GM21528 (cell line): ENCODE data around the gene NKD1.

Experiments
- ATAC-seq: cut with Tn5 transposase; IDR thresholded peaks from one replicate; pipeline ENCODE4 v1.9.1; 2021; ENCODE audit warnings: mild to moderate bottlenecking, moderate library complexity; ENCODE audit not compliant: unreplicated experiment, low FRiP score

NKD1 gene

DNA sequence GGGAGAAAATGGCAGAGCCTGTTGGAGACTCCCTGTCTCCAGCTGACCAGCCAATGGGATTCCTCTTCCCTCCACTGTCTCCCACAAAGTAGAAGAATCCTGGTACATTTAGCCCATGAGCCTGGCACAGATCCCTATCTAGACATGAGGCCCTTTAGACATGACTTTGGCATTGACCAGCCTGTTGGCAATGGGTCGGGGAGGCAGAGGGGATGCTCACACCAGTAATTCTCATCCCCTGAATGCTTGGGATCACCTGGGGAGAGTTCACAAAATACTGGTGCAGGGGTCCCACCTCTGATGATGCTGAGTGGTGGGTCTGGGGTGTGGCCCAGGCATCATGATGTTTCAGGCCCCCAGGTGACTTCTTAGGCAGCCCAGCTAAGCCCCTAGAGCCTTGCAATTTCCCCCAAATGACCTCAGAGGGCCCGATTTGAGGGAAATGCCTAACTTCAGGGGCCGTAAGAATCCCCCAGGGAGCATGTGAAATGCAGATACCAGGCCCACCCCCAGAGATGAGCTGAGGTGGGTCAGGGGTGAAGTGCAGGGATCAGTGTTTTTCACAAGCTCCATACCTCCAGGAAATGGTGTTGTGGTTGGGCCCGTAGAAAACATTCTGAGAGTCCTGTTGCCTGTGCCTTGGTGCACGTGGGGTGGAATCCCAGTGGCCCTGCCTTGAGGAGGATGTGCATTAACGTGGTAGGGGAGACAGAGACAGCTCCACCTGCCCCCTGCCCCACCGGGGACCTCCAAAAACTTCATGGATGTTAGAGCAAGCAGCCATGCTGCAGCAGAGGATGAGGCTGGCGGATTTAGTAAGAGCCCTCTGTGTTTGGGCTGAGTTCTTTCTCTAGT, 90.8 kb downstream of the NKD1 start:
- no peak for ATAC-seq

DNA sequence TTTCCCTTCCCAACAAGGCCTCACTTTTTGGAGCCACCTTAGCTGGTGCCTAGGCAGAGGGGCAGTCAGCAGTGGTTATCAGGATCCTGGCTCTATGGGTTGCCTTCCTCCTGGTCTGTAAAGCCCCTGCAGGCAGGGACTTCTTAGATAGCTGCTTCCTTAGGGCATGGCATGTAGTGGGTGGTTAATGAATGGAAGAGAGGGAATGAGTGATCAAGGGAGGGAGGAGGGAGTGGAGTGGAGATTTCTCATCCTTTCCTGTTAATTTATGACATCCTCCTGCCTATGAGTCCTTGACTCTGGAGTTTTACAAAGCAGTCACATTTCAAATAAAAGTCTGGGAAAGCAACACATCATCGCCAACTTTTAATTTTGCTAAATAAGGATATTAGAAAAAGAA, 92.2 kb downstream of the NKD1 start:
- ATAC-seq, result no peak

GRCh38 chr16:50640919-50641817, 93.0 kb downstream of the NKD1 start:
- ATAC-seq, result no peak

- ATAC-seq, result no peak
Measured at GRCh38 chr16:50641818-50642187, 93.6 kb downstream of the NKD1 start.

DNA sequence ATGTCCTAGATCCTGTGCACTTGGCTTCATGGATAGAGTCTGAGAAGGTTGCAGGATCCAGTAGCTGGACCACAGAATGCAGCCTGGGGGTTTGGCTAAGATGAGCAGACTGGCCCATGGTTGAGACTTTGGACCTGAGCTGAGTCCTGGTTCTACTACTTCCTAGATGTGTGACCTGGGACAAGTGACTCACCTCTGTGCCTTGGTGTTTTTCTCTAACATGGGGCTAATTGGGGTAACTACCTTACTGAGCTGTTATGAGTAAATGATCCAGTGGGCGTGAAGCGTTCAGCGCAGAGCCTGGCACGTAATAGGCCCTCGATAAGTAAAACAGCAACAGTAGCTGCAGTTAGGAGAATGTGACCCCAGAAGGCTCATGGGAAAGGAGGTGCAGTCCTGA, 94.2 kb downstream of the NKD1 start:
- no peak for ATAC-seq

- ATAC-seq, result no peak
Measured at GRCh38 chr16:50643192-50643591, 95.0 kb downstream of the NKD1 start.

- ATAC-seq, result no peak
Measured at GRCh38 chr16:50644245-50644644, 96.0 kb downstream of the NKD1 start.

GRCh38 chr16:50644729-50645128, 96.5 kb downstream of the NKD1 start:
- ATAC-seq, result no peak

DNA sequence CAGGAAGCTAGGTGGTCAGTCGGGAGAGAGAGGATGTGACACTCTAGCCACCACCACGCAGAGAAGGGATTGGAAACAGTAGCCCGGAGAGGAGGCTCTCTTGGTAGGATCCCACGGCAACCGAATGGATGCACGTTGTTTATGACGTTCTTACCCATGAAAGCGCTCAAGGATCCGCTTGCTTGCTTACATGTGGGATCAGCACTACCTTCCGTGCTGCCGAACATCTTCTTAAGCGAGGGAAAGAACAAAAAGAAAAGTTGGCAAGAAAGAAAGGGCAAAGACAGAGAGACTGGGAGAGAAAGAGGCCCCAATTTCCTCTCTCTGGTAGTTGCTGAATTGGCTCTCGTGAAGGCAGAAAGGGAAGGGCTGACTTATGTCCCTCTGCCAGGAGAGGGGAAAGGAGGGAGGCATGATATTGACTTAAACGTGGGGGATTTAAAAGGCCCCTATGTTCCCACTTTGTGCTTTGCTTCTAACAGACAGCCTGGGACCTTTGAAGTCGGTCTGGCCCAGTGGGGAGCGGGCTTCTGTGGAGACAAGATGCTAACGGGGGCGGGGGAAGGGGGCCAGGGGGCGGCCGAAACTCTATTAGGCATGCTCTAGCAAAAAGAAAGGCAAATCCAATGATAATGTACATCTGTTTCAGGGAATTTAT, 97.5 kb downstream of the NKD1 start:
- no peak for ATAC-seq

- ATAC-seq, result no peak
Measured at GRCh38 chr16:50646345-50646744, 98.1 kb downstream of the NKD1 start.

GRCh38 chr16:50651835-50652438, 103.7 kb downstream of the NKD1 start:
- ATAC-seq, result no peak

DNA sequence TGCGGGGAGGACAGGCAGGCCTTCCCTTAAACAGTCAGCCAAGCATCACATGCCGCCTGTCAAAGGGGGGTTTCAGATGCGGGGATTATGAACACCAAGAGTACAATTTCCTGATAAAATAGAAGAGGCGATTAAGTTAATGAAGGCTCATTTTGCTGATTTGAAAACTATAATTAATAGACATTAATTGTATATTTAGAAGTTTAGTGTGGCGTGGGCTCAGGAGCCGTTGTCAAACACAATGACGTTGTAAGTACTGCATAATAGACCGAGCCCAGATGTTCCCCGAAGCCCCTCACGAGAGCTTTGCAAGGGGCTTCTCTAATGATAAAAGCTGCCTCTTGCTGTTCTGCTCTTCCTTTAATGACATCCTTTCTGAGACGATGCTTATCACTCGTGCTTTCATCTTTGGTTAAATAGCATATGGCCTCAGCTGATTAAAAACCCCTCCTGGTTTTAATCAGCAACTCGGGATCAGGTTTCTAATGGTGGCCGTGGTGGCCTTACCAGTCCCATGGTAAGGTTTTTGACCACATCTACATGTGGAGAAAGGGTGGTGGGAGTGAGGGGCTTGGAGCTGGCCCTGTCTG, 104.7 kb downstream of the NKD1 start:
- ATAC-seq, result no peak

DNA sequence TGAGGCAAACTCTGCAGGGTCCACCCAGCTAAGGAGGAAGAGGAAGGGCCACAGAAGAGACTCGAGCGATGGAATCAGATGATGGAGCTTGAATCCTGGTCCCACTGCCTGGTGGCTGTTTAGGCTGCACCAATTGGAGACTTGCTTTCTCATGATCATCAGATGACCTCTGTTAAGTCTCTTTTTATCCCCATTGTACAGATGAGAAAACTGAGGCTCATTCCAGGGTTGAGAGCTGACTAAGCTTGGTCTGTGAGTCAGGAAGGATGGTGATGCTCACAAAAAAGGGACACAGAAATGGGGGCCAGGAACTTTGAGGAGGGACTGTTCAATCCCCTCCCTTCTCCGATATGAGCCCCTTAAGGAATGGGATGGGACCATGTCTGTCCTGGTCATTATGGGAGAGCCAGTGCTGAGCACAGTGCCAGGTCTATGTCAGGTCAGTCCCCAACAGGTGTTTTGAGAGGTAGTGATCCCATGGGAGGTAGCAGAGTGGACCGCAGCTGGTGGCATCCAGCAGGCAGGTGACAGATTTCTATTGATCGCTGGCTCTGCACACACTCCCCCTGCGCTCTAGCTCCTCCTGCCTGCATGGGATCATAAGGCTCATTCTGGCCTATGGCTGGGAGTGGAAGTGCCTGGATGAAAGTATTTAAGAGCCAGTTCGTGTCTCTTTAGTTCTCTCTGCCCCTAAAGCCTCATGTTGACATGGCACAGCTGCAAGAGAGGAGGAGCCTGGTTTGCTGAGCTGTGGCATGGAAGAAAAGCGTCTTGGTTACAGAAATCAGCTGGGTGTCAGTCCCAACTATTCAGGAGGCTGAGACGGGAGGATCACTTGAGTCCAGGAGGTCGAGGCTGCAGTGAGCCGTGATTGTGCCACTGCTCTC, 105.7 kb downstream of the NKD1 start:
- no peak for ATAC-seq

- ATAC-seq, result no peak
Measured at GRCh38 chr16:50655558-50656055, 107.4 kb downstream of the NKD1 start.

- ATAC-seq, result no peak
Measured at GRCh38 chr16:50657241-50657640, 109.0 kb downstream of the NKD1 start.

DNA sequence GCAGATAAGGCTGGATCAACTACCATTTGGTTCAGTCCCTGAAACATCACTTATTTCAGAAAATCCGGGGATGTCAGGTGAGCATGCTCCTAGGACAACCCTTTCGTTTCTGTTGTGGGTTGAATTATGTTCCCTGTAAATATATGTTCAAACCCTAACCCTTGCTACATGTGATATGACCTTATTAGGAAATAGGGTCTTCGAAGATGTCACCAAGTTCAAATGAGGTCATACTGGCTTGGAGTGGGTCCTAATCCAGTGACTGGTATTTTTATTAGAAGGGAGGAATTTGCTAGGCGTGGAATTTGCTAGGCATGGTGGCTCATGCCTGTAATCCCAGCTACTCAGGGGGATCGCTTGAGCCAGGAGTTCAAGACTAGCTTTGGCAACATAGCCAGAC, 111.6 kb downstream of the NKD1 start:
- ATAC-seq, result no peak

GRCh38 chr16:50662306-50662940, 114.2 kb downstream of the NKD1 start:
- ATAC-seq, result no peak

- no peak for ATAC-seq
Measured at GRCh38 chr16:50664270-50664669, 116.1 kb downstream of the NKD1 start.
